ENCODE data around the gene PREB.

PREB gene

DNA sequence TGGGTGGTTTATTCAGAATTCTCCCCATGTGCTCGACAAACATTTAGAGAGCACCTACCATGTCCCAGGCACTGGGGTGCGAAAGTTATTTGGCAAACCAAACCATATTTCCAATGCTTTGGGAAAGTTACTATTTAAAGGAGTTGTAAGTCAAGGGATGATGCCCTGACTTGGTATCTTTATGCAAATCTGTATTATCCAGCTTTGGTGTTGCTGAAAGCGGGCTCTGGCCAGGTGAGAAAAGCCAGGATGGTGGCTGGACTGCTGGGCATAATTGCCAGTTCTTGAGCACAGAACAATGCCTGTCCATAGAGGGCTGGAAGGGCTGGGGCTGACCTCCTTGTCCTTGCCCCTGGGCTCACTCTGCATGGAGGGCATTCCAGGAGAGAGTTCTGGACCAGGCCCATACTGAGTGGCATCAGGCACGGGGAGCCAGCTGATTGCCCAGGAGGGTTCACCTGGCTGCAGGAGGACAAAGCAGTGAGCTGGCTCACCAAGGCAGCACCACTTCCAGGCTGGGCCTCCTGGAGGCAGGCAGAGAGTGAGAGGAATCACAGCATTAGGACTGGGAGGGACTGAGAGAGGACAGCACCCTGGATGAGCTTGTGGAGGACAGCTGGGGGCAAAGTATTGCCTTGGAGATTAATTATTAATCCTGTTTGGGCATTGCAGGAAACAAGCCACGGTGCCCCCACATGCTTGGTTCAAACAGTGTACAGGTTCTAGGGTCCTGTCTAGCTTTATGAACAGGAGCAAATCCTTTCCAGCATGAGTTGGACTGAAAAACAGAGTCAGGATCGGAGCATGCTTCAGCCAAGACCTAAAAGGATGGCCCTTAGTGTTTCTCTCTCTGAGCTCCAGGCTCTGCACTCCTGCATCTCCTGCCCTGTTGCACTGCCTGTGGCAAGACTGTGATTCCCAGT, 40.7 kb downstream of the PREB start:
- TF ChIP-seq, protein P1, sequence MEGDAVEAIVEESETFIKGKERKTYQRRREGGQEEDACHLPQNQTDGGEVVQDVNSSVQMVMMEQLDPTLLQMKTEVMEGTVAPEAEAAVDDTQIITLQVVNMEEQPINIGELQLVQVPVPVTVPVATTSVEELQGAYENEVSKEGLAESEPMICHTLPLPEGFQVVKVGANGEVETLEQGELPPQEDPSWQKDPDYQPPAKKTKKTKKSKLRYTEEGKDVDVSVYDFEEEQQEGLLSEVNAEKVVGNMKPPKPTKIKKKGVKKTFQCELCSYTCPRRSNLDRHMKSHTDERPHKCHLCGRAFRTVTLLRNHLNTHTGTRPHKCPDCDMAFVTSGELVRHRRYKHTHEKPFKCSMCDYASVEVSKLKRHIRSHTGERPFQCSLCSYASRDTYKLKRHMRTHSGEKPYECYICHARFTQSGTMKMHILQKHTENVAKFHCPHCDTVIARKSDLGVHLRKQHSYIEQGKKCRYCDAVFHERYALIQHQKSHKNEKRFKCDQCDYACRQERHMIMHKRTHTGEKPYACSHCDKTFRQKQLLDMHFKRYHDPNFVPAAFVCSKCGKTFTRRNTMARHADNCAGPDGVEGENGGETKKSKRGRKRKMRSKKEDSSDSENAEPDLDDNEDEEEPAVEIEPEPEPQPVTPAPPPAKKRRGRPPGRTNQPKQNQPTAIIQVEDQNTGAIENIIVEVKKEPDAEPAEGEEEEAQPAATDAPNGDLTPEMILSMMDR (conservative IDR thresholded peaks at IDR 0.05; ENCODE audit: low read depth, low read length), result no peak
- DNase-seq (ENCODE audit: low read depth), result no peak
- no peak overlapping the region for H3K4me3 ChIP-seq (ENCODE audit: low read length)

DNA sequence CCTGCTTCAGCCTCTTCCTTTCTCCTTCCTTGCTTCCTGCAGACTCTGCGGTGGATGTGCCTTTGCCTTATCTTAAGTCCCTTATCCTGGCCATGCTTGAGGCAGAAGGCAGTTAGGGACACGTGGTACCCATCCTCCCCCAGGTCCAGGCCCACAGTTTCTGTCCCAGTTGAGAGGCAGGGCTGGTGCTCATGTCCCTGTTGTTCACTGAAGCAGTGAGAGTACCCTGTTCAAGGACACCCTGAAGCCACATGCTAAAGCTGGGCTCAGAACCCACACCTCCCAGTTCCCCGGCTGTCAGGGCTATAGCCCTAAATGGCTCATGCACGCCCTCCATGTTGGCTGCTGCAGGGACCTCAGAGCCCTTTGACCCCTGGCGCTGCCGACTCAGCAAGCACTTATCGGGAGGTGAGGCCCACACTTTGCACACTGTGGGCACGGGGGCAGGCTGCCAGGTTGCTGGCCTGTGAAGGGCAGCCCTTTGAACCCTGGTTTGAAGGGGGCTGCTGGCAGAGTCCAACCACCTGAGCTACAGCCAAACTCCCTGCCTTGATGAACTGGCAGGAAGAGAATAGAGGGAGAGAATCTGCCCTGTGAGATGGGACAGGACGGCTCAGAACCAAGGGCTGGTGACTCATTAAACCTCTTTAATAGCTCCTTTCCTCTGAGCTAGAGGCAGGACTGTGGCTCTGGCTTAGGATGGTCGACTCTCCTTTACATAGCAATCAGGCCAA, 41.6 kb downstream of the PREB start:
- TF ChIP-seq, protein P1 (conservative IDR thresholded peaks at IDR 0.05; ENCODE audit: low read depth, low read length), result no peak
- no peak for DNase-seq (ENCODE audit: low read depth)
- no peak overlapping the region for H3K4me3 ChIP-seq (ENCODE audit: low read length)

DNA sequence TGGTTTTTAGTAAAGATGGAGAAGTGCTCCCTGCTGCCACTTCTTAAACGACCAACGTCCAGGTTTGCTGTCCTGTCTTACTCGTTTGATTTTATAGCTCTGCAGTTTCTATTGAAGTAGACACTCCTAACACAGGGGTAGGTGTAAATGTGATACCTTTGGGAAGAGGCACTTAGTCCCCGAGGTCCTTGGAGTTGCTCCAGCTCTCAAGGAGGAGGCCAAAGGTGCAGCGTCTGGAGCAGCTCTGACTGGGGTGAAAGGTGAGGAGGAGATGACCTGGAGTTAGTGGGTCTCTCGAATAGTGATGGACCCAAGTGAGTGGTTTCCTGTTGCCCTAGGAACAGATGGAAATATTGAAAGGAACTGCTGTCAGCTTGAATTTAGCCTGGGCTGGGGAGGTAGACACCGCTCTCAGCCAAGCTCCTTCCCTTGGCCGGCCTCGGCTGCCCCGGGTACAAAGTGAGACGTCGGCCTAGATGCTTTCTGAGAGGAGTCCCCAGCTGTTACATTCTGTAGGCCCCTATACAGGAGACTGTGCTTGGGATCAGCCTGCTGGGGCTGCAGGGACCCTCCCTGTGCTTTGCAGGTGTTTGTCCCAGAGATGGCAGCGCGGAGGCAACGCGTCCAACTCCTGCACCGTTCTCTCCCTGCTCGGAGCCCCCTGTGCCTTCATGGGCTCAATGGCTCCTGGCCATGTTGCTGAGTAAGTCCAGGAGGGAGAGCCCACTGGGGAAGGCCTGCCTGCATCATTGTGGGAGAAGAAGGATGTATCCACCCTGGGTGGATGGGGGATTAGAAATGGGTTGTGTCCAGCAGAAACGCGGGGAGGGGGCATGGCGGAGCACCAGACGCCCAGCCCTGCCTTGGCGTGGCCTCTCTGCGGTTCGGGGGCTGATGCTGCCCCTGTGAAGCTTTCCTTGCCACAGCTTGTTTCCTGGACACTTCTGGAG, 42.4 kb downstream of the PREB start:
- no peak for DNase-seq (ENCODE audit: low read depth)
- TF ChIP-seq, protein P1 (conservative IDR thresholded peaks at IDR 0.05; ENCODE audit: low read depth, low read length), result no peak
- no peak overlapping the region for H3K4me3 ChIP-seq (ENCODE audit: low read length)

DNA sequence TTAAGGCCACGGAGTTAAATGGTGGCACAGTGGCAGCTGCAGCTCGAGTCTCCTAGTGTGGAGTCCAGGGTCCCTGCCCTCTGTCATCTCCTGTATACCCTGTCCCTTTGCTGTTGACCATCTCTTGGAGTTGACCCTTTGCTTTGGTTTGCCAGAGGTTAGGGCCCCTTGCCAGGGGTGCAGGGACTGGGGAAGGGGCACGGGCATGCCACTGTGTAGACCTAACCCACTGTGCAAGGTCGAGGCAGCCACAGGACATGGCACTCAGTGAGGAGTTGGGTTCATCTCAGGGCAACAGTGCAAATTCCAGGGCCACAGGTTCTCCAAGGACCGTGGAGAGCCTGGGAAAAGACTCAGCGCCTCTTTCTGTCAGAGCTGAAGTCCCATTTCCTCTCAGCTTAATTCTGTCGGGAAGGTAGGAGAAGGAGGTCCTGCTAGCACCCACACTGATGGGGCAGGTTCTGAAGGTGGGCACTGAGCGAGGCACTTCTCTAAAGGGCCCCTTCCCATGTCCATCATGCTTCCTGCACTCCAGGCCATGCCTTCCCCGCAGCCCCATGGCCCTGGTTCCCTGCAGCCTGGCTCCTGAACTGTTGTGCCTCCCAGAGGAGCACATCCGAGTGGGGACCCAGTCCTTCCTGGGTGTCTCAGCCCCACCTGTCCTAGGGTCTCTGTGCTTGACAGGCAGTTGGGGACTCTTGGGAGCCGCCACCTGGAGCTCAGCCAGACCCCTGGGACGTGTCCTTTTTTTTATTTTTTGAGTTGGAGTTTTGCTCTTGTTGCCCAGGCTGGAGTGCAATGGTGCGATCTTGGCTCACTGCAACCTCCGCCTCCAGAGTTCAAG, 45.1 kb downstream of the PREB start:
- H3K4me3 ChIP-seq (ENCODE audit: low read length), result no peak overlapping the region
- no peak for DNase-seq (ENCODE audit: low read depth)
- TF ChIP-seq, protein P1 (conservative IDR thresholded peaks at IDR 0.05; ENCODE audit: low read depth, low read length), result no peak

DNA sequence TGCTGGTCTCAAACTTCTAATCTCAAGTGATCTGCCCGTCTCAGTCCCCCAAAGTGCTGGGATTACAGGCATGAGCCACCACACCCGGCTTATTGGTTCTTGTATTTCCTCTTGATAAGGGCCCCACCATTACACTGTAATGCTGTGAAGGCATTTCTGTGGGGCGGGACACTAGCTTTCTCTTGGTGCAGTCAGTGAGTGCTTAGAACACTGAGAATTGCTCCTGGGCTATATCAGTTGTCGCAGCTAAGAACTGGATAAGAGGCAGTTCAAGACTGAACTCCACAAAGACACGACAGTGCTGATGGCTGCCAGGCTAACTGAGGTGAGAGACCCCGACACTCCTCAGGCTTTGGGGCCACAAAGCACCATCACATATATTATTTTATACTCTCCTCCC, 45.8 kb downstream of the PREB start:
- no peak for DNase-seq (ENCODE audit: low read depth)
- H3K4me3 ChIP-seq (ENCODE audit: low read length), result no peak overlapping the region
- TF ChIP-seq, protein P1 (conservative IDR thresholded peaks at IDR 0.05; ENCODE audit: low read depth, low read length), result no peak

DNA sequence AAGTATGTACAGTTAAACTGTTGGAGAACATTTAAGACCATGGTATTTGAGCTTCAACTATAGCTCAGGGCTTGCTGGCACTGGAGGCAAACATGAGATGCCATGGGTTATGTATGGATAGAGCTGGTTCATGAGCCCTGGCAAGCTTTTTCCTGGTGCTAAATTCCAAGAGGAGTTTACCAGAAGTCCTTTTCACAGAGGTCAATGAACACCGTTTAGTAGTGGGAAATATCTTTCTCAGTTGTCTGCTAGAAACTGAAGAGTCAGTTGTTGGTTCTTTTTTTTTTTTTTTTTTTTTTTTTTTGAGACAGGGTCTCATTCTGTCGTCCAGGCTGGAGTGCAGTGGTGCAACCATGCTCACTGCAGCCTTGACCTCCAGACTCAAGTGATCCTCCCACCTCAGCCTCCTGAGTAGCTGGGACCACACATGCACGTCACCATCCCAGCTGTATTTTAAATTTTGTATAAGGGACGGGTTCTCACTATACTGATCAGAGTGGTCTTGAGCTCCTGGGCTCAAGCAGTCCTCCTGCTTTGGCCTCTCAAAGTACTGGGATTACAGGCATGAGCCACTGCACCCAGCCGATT, 46.5 kb downstream of the PREB start:
- TF ChIP-seq, protein P1 (conservative IDR thresholded peaks at IDR 0.05; ENCODE audit: low read depth, low read length), result no peak
- H3K4me3 ChIP-seq (ENCODE audit: low read length), result no peak overlapping the region
- DNase-seq (ENCODE audit: low read depth), result no peak

Measured in retinal pigment epithelial cell (primary cell).